HG03432 (cell line): ENCODE data around the gene PER2.

Experiments used
- ATAC-seq: cut with Tn5 transposase; IDR thresholded peaks from one replicate; pipeline ENCODE4 v1.9.1; 2021; ENCODE audit warnings: mild to moderate bottlenecking, moderate library complexity; ENCODE audit not compliant: unreplicated experiment

PER2 gene

DNA sequence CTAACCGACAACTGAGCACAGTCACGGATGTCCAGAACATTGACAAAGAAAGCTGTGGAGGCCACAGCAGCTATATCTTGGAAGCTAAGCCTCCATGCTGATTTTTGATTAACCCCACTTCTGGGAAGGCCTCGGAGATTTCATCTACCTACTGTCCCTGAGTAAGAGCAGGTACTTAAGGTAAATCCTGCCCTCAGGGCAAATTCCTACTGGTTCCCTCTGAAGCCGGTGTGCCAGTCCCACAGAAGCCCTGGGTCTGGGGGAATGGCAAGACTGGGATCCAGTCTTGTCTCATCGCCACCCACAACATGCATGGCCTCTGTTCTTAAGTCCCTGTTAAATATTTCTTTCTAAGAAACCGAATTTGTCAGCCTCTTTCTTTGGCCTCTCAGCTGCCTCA lies 18.7 kb downstream of the PER2 start:
- no peak for ATAC-seq

DNA sequence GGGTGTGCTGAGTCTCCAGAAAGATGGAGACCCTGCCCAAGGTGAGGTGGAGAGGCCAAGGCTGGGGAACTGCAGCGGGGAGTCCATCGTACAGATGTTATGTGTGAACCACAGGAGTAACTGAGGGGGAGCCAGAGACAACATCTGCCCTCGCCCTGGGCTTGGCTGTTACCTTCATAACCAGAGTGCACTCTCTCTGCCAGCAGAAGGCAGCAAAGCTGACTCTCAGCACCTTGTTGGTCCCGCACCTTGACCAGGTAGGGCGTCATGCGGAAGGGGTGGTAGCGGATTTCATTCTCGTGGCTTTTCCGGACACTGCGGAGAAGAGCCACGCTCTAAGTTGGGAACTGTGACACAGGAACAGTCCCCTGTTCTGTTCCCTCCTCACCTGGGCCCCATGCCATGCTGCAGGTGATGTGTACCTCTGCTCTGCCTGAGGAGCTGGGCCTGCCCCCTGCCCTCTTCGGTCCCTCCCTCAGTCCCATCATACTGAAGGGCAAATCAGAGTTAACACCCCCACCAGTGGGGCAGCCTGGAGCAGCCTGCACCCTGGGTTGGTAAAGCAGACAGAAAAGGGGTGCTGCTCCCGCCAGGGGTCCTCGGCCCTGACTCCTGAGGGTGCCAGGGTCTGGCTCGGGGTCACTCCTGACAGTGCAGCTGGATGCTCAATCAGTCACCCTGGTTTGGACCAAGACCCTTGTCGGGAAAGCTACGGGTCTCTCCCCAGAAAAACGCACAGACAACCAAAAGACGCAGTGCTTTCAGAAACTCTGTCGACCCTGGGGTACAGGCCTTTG lies 20.3 kb downstream of the PER2 start:
- no peak for ATAC-seq

DNA sequence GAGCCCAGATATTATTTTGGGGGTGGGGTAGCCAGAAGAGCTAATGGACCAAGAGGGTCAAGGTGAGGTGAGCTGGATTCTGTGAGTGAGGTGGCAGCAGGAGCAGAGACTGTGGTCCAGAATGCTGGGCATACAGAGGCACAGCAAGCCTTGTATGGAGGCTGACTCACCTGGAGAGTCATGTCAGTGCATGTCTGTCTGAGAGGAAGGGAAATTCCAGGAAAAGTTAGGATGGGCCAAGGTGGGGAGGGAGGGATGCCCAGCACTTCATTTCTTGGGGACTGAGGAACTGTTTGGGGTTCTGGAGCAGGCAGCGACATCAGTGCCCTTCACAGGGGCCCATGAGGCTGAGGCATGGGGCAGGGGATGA lies 21.1 kb downstream of the PER2 start:
- ATAC-seq = no peak

DNA sequence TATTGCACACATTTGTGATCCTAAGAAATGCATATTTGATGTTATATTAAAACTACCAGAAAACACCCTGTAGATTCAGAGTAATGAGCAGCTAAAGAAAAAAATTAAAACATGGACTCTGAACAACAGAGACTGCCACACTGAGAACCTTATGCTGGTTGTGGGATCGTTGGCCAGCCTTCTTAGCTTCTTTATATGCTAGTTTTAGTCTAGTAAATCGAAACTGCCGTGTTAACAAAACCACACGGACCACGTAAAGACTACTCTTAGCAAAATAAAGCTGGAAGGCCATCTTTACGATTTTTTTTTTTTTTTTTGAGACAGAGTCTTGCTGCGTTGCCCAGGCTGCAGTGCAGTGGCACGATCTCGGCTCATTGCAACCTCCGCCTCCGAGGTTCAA lies 22.8 kb downstream of the PER2 start:
- no peak for ATAC-seq

DNA sequence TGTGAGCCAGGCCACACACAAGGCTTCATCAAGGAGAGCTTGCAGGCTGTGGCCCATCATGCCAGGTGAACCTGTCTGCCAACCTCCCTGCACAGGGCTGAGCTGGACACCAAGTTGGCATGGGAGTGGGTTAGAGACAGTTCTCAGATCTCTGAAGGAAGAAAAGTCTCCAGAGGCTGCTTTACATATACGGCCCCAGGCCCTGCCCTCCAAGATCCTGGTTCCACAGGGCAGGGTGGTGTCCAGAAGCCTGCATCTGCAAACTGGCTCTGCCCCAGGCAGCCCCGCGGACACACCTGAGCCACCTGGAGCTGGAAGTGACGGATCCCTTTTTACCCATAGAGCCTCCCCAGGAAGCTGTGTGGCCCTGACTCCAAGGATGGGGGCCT lies 24.3 kb downstream of the PER2 start:
- no peak for ATAC-seq

DNA sequence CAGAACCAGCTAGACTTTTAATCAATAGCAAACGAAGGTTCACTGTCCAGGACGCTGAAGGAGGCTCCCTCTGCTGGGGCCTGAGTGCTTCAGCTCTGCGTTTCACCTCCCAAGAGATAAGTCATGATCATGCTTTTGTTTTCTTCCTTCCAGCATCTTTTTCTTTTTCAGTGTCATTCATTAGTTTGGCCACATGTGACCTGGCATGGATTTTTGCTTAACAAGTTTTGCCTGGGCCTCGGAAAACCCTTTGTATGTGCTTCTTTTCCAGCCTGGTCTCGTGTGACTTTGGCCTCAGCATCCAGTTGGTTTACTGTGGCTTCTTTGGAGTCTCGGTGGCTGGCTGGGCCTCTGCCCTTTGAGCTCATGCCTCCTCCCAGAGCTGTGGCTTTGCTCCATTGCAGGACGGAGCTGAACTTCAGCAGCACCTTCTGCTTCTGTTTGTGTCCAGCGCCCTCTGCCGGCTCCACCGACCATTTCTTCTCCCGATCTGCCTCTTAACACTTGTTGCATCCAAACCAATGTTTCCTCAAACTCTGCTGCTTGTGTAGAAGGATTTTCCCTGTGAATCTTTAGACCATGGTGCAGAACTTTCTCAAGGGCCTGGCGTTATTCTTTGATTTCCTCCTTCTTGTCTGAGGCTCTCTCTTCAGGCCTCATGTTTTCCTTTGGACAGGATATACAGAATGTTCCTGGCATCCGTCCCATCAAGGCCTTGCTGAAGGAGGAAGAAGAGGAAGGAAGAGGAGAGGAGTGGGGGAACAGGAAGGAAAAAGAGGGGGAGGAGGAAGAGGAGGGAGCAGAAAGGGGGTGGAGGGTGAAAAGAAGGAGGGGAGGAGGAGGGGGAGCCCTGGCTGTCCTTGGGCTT lies 25.0 kb downstream of the PER2 start:
- no peak for ATAC-seq

DNA sequence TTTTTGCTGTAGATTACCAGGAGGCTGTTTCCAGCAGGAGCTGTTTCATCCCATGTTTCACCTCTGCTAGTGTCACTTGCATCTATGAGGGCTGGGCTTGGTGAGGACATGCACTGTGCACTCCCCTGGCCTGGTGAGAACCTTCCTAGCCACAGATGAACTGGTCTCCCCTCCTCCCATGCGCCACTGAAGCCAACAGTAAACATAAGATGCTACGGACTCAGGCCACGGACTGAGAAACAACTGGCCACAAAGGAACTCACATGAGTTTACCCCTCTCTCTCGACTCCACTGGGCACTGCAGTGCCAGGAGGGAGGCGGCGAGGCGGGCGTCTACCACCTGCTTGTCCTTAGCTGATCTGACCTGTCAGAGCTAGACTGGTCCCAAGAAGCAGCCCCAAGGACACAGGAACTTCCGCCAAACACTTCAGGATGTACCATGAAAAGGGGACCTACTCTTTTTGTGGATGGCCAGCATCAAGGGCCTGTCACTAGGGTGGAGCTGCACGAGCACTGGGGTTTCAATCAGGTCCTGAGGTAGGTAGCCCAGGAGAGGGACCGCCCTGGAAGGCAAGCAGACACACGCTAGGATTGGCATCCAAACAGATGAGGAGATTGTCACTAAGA lies 25.8 kb downstream of the PER2 start:
- no peak for ATAC-seq

DNA sequence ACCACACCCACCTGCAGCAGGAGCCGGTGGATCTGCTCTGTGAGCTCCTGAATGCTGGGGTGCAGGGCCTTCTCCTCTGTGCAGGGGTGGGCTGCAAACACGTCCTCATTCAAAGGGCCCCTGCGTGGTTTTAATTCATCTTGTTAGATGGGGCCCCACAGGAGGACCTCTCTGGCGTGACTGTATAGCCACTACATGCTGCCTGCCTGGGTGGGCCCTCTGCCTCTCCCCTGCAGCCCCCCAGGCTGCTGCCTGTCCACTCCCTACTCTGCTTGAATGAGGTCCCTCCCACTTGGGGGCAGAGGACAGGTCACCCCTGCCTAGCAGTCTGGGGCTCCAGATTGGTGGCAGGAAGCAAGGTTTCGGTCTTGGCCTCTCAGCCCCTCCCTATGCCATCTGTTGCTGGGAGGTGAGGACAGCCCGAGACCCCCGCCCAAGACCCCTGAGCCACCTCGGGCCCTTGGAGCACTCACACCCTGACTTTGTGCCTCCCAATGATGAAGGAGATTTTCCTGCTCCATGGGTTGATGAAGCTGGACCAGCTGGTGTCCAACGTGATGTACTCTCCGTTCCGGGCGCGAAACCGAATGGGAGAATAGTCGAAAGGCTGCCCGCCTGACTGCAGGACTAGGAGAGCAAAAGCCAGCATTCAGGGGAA lies 26.6 kb downstream of the PER2 start:
- ATAC-seq = no peak

DNA sequence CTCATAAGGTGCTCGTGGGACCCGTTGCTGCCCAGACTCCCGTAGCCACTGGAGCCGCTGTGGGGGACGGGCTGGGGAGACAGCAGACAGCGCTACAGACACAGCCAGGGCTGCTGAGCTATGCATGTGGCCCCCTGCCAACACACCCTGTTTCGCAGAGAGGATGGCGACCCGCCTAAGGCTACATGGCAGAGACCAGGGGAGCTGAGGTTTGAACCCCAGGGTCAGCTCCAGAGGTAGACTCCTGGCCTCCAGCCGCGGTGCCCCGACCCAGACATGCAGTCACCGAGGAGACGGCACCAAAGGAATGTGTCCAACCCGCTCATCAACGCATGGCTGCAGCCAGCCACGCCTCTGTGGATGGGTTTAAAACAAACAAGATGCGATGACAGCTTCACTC lies 27.5 kb downstream of the PER2 start:
- no peak for ATAC-seq

DNA sequence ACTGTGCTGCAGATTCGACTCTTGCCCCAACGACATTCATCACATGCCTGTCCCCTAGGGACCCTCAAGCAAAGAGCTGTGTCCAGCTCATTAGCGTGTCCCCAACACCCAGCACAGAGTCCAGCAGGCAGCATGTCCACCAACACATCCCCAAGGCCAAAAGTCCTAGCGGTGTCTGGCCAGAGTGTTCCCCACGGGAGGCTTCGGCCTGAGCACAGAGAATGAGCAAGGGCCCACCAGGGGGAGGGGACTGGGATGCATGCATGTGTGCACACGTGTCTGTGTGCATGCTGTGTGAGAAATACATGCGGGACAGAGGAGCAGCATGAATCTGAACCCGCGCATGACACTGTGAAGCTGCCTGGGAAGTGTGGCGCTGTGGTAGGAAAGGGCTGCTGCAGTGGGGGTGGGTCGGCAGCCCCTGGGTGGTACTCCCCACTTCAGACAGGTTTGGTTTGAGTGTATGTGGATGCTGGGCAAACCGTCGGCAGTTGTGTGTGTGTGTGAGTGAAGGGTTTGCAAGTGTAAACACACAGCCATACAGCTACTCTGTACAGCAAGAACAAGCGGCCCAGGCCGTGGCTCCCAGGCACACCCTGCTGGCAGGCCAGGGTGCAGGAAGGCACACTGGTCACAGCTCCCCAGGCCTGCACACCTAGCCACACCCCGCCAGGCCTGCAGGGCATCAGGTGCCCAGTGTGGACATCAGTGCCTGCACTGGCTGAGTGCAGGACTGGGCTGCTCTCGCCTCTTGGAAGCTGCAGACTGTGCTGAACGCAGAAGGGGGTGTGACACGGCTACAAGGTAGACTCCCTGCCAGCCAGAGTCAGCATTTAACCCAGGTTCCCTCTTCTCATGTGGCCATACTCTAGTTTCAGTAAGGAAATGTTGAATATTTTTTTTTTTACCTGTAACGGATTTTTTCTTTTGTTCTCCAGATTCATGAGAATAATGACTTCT lies 29.1 kb downstream of the PER2 start:
- no peak for ATAC-seq

DNA sequence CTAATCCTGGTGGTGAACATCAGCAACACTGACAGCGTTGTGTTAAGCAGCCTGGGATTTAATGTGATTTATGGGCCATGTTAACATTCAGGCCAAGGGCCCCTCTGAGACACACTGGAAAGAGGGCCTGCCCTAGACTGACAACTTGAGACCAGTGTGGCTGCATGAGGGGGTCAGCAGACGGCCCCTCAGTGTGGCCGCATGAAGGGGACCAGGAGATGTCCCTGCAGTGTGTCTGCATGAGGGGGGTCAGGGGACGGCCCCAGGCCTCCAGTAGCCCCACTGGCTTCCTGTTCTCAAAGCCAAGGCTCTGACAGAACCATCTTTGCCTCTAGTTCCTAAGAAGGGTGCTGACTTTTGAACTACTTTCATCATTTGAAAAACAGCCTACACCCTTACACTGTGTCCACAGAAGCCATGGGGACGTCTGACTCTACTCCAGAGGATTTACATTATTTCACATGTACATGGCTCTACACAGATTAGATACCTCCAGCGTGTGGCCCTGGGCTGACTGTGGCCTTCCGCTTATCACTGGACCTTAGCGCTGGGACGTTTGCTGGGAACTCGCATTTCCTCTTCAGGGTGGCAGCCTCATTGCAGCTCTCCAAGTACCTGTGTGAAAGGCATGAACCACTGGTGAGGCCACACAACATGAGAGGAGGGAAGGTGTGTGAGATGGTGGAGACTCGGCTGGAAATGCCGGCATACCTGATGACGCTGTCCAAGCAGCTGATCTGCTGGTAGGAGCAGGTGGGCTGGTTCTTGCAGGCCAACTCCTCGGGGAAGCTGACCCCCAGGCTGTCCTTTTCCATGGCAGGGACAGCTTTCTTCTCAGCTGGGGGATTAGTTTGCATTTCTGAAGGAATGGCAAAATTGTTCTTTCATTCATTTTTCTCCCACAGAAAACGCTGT lies 30.4 kb downstream of the PER2 start:
- ATAC-seq = no peak

DNA sequence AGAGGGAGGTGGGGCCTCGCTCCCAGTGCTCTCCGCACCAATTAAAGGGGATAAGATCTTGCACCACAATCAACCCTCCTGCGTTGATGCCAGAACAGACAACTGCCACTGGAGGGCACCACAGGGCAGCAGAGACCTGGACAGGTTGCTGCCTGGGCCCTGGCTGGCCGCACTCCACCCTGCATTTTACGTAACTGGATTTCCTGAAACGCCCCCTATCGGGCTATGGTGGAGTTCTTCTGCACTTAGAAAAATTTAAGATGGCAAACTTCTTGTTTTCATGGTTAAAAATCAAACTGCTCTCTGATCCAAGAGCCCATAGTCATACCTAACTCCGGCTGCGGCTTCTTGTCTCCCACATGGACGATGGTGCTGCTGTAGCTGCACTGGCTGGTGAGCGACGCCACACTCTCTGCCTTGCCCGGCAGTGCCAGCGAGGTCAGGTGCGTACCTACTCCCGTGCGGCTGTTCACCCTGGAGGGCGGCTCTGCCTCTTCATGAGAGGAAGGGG lies 31.8 kb downstream of the PER2 start:
- peak; percentile 68 for ATAC-seq

DNA sequence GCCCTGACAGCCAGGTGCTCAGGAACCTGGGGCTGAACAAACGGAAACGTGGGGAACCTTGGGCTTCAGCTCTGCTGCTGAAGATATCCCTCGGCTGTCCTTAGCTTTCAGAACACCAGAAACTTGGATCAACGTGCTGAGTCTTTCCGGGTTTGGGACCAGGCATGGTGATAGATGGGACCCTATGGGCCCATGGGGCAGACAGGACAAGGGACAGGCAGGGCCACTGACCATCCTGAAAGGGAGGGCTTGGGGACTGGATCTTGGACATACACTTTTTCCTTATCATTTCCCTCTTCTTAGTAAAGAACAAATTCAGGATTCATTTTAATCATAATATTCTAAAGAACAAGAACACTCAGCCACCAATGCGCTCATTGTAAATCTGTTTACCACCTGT lies 32.3 kb downstream of the PER2 start:
- no peak for ATAC-seq

DNA sequence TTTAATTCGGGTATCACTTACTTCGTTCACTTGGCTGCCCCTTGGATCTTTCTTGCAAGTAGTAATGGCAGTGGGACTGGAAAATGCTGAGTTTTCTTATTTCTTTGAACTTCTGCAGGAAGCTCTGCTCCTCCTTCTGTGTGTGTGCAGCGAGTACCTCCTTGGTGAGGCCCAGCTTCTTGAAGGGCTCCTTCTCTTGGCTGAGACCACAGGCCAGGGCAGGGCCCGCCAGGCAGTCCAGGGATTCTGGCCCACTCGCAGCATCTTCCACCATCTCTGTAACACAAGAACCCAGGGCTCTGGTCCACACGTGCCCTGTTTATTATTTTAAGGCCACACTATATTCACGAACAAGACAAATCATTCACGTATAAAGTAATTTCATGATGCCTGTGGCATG lies 32.8 kb downstream of the PER2 start:
- ATAC-seq = no peak

DNA sequence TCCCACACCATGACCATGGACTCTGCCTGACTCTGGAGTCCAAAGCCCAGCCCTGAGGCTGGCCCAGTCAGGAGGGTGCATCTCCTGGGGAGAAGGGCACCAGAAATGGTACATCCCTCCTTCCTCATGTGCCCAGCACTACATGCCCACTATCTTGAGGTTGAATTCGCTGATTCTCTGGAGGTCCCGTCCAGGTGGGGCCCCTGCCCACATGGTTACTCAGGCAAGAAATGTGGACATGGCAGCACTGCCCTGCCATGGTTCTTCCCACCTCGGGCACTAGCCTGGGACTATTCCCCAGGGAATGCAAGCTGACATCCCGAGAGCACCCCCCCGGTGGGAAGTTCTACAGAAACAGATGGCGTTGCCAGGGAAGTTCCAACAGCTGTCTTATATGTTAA lies 33.3 kb downstream of the PER2 start:
- no peak for ATAC-seq

DNA sequence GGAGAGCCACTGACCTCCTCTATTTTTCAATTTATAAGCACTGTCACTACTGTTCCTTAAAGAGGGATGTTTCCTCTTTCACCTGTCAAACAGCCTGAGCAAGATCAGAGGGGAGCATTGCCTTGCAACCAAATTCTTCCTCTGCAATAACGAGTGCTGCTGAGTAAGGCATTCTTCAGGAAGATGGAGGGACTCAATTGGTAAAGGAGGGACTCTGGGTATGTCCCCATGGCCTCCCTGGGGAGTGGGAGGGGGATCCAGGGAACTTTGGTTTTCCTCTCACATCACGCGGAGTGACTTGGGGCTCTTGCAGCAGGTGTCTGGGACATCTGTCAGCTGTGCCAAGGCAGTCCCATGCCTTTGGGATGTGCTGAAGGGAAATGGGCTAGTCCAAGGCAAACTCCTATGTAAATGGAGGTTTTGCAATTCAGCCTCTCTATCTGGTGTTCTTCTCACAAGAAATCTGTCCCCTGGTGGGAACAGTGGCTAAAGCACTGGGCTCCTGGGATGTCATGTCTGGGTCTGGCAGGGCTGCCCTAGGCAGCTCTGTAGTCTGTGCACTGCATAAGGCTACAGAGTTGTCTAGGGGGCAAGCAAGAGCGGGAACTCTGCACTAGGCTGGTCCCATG lies 34.2 kb downstream of the PER2 start:
- no peak for ATAC-seq

DNA sequence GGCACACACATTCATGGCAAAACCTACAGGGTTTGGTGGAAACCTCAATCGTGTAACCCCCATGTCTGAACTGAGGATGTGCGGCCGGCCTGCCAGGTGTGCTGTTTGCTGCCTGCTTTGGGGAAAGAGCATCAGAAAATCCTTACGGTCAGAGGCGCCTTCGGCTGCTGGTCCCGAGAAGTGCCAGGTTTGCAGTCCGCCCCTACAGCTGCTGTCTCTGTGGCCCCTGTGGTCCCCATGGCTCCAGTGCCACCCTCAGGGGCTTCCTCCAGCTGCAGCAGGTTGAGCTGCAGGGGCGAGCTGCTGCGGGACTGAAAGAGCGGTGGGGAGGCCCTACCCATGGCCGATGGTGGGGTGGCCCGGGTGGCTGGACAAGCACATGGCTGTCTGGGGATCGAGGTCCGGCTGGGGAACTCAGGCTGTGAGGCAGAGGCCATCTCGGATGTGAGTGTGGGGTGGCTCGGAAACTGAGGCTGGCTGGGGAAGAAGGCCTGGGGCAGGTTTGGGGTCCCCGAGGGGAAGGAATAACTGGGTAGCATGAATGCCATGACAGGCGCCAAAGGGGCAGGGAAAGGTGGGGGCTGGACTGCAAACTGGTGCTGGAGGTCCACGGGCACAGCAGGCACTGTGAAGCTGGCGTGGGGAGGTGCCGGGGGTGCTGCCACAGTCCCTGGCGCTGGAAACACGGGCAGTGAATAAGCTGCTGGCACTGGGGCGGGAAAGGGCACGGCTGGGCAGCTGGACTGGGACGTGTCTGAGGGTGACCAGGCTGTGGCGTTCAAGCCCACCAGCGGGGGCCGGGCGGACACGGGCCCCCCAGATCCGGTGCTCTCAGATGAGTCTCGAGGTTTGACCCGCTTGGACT lies 35.4 kb downstream of the PER2 start:
- ATAC-seq = no peak

DNA sequence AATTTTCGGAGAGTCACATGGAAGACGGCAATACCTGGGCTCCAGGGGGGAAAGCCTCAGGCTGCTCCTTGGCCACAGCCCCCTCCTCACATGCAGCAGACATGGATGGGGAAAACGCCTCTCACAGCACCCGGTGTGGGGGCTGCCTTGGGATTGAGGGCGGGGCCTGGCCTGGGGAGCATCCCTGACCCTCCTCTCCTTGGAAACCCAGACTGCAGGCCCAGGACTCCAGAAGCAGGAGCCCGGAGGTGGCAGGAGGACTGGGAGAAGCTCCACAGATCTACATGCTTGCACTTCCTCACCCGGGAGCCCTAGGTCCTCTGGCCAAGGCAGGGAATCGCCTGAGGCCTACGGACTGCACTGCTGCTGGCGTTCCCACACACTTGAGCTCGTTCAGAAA lies 36.4 kb downstream of the PER2 start:
- no peak for ATAC-seq
